ENCODE measurements around the gene SCFD2. TPM values are rescaled to one million over a fixed set of nuclear protein-coding genes. Genes with fewer than 3 reads are reported as not detected.

SCFD2 gene
- total RNA-seq, 1 donor: 73.8 TPM

GRCh38 chr4:52910115-52910514 is 455.7 kb downstream of the SCFD2 start:
- no peak for DNase-seq (ENCODE audit: low read depth in 2 of 3, low spot score in 2 of 3)

- DNase-seq (ENCODE audit: low read depth in 2 of 3, low spot score in 2 of 3): no peak
Observed at GRCh38 chr4:52907510-52907909, 458.4 kb downstream of the SCFD2 start.

GRCh38 chr4:52904421-52904820 is 461.4 kb downstream of the SCFD2 start:
- no peak for DNase-seq (ENCODE audit: low read depth in 2 of 3, low spot score in 2 of 3)

GRCh38 chr4:52903273-52903672 is 462.6 kb downstream of the SCFD2 start:
- no peak for DNase-seq (ENCODE audit: low read depth in 2 of 3, low spot score in 2 of 3)

GRCh38 chr4:52894443-52894842 is 471.4 kb downstream of the SCFD2 start:
- no peak for DNase-seq (ENCODE audit: low read depth in 2 of 3, low spot score in 2 of 3)

GRCh38 chr4:52892880-52893279 is 473.0 kb downstream of the SCFD2 start:
- no peak for DNase-seq (ENCODE audit: low read depth in 2 of 3, low spot score in 2 of 3)

- DNase-seq (ENCODE audit: low read depth in 2 of 3, low spot score in 2 of 3): no peak
Observed at GRCh38 chr4:52891743-52892142, 474.1 kb downstream of the SCFD2 start.

- no peak for DNase-seq (ENCODE audit: low read depth in 2 of 3, low spot score in 2 of 3)
Observed at GRCh38 chr4:52890521-52890791, 475.4 kb downstream of the SCFD2 start.

- DNase-seq (ENCODE audit: low read depth in 2 of 3, low spot score in 2 of 3): no peak
Observed at GRCh38 chr4:52889778-52890520, 475.9 kb downstream of the SCFD2 start.

GRCh38 chr4:52889354-52889753 is 476.5 kb downstream of the SCFD2 start:
- no peak for DNase-seq (ENCODE audit: low read depth in 2 of 3, low spot score in 2 of 3)

GRCh38 chr4:52884994-52885393 is 480.9 kb downstream of the SCFD2 start:
- DNase-seq (ENCODE audit: low read depth in 2 of 3, low spot score in 2 of 3): no peak

- DNase-seq (ENCODE audit: low read depth in 2 of 3, low spot score in 2 of 3): no peak
Observed at GRCh38 chr4:52883707-52884669, 481.9 kb downstream of the SCFD2 start.

GRCh38 chr4:52883183-52883621 is 482.7 kb downstream of the SCFD2 start:
- DNase-seq (ENCODE audit: low read depth in 2 of 3, low spot score in 2 of 3): no peak

GRCh38 chr4:52880994-52881393 is 484.9 kb downstream of the SCFD2 start:
- DNase-seq (ENCODE audit: low read depth in 2 of 3, low spot score in 2 of 3): no peak

- DNase-seq (ENCODE audit: low read depth in 2 of 3, low spot score in 2 of 3): no peak
Observed at GRCh38 chr4:52879471-52879870, 486.4 kb downstream of the SCFD2 start.

- DNase-seq (ENCODE audit: low read depth in 2 of 3, low spot score in 2 of 3): no peak
Observed at GRCh38 chr4:52877694-52878093, 488.2 kb downstream of the SCFD2 start.

GRCh38 chr4:52877036-52877435 is 488.8 kb downstream of the SCFD2 start:
- no peak for DNase-seq (ENCODE audit: low read depth in 2 of 3, low spot score in 2 of 3)

- DNase-seq (ENCODE audit: low read depth in 2 of 3, low spot score in 2 of 3): no peak
Observed at GRCh38 chr4:52876069-52876468, 489.8 kb downstream of the SCFD2 start.

GRCh38 chr4:52874948-52875347 is 490.9 kb downstream of the SCFD2 start:
- no peak for DNase-seq (ENCODE audit: low read depth in 2 of 3, low spot score in 2 of 3)

GRCh38 chr4:52873861-52874343 is 492.0 kb downstream of the SCFD2 start:
- DNase-seq (ENCODE audit: low read depth in 2 of 3, low spot score in 2 of 3): no peak

GRCh38 chr4:52873191-52873590 is 492.7 kb downstream of the SCFD2 start:
- no peak for DNase-seq (ENCODE audit: low read depth in 2 of 3, low spot score in 2 of 3)

GRCh38 chr4:52870225-52870624 is 495.6 kb downstream of the SCFD2 start:
- no peak for DNase-seq (ENCODE audit: low read depth in 2 of 3, low spot score in 2 of 3)
